ENCODE results near the gene ATP5MC2. TPM values are rescaled to one million over a fixed set of nuclear protein-coding genes. Genes with fewer than 3 reads are reported as not detected.

ATP5MC2 gene
- total and polyA plus RNA-seq, 9 of the 15 experiments (the other 6 are each of a cell fraction or from before 2014, with no cell fraction given) = 314 to 1,208 (median 468) TPM

GRCh38 chr12:53624956-53625355, 50.9 kb downstream of the ATP5MC2 start:
- H3K9me1 ChIP-seq (ENCODE audit: control insufficient read depth, insufficient read depth, low read length) = no peaks in the 10 kb centered on the region
- H3K79me2 ChIP-seq (ENCODE audit: control insufficient read depth, insufficient read depth, low read length) = peaks cover 54% of the 10 kb centered on the region
- H4K20me1 ChIP-seq (replicated peaks; ENCODE audit: control insufficient read depth, insufficient read depth, low read length) = no peaks in the 10 kb centered on the region
- in situ Hi-C loops (cut with MboI) = no loop called here
- ATAC-seq (0 out of 3 replicates have a peak, but pooled peaks have one; percentile 0), FAIRE-seq (no peak), DNase-seq (ENCODE audit: extremely low read depth in 1 of 4, low spot score in 3 of 4) (peak in 2 of 4 experiments; percentile 15 to 23)
- ChIA-PET CTCF (ENCODE audit: low intra/inter-chr PET ratio) (no interaction called here), POLR2A (interaction anchor here (0.7 to 5.6 kb wide), 4 partner anchors 12 to 124 kb away, joined by 3 to 46 read pairs (median 5); partner anchors contain the start of genes ATP5MC2 and TARBP2)
- H2AFZ ChIP-seq (ENCODE audit: low read depth, low read length) = peak overlapping the region; percentile 78
- H3K9me3 ChIP-seq (replicated peaks; ENCODE audit: control insufficient read depth, insufficient read depth, low read depth, low read length) = no peaks in the 10 kb centered on the region
- intact Hi-C loops (cut with micrococcal nuclease) = no loop called here
- TF ChIP-seq SAP30 (IDR thresholded peaks at IDR 0.05; ENCODE audit: borderline replicate concordance, insufficient read depth, low read depth, low read length, poor library complexity, severe bottlenecking) (peak; percentile 15), FOXK2 (conservative IDR thresholded peaks at IDR 0.05 in 1 of 2, IDR thresholded peaks at IDR 0.05 in 1 of 2; ENCODE audit: low read depth in 2 of 2) (peak; percentile 25 to 47; a peak in 2 of 4 replicates), E2F6 (IDR thresholded peaks at IDR 0.05; ENCODE audit: borderline replicate concordance in 1 of 2, extremely low read depth in 1 of 2, insufficient read depth in 1 of 2, insufficient read length in 1 of 2, low read depth in 1 of 2, low read length in 1 of 2, poor library complexity in 1 of 2, severe bottlenecking in 1 of 2) (no peak)
- WGBS (ENCODE audit: insufficient coverage, low coverage, missing lambda C conversion rate) = 0% methylated on average over 3 of the region's 4 CpGs
- H3K4me2 ChIP-seq (ENCODE audit: insufficient read depth, low read length) = peak overlapping the region; percentile 94
- H3K36me3 ChIP-seq (ENCODE audit: control insufficient read depth, insufficient read depth, low read length) = peaks cover 4% of the 10 kb centered on the region; the same call in 1 of the 3 replicates
- peaks cover 8 to 10% of the 10 kb centered on the region in 2 experiments; a peak in 3 of 5 replicates for H3K4me1 ChIP-seq (replicated peaks in 1 of 2; ENCODE audit: control insufficient read depth in 2 of 2, insufficient read depth in 2 of 2, low read length in 2 of 2)
- H3K9ac ChIP-seq (ENCODE audit: insufficient read depth in 1 of 2, low read depth in 2 of 2, low read length in 2 of 2) = peak overlapping the region; percentile 96 to 99
- BruUV-seq (replicated peaks) = no TSS peak
- H3K27me3 ChIP-seq (ENCODE audit: control insufficient read depth in 2 of 2, insufficient read depth in 2 of 2, low read length in 2 of 2) = no peaks in the 10 kb centered on the region
- peak overlapping the region; percentile 98 for H3K27ac ChIP-seq (ENCODE audit: extremely low read depth, low read depth, low read length)
- H3K4me3 ChIP-seq = peak overlapping the region; percentile 60

Measured in K562 (cell line).